NCI-H1092 (cell line): ENCODE results near the gene DLL1.
A peak's percentile ranks its signal among the peaks of the same experiment; 100 is the strongest.
"Not testable (repeated sequence)": the region's sequence is repeated elsewhere in the genome, so short reads cannot be mapped to it uniquely, and the experiment has no call there.

ENCODE experiments used
- DNase-seq: peaks from one replicate; lab custom pipeline; 2025; lab: John Stamatoyannopoulos, UW

Gene DLL1

GRCh38 chr6:170267688-170268087, 23.2 kb downstream of the DLL1 start:
- DNase-seq: no peak

- DNase-seq: no peak
Measured at GRCh38 chr6:170266061-170266825, 24.6 kb downstream of the DLL1 start.

GRCh38 chr6:170265655-170266054, 25.2 kb downstream of the DLL1 start:
- DNase-seq: peak; percentile 22

- not testable (repeated sequence) for DNase-seq
Measured at GRCh38 chr6:170264644-170265043, 26.2 kb downstream of the DLL1 start.

GRCh38 chr6:170264086-170264485, 26.8 kb downstream of the DLL1 start:
- DNase-seq: no peak

GRCh38 chr6:170263410-170263809, 27.5 kb downstream of the DLL1 start:
- no peak for DNase-seq

GRCh38 chr6:170262489-170263088, 28.3 kb downstream of the DLL1 start:
- no peak for DNase-seq

GRCh38 chr6:170261643-170262488, 29.0 kb downstream of the DLL1 start:
- no peak for DNase-seq

GRCh38 chr6:170260686-170261085, 30.2 kb downstream of the DLL1 start:
- no peak for DNase-seq

GRCh38 chr6:170259278-170259677, 31.6 kb downstream of the DLL1 start:
- no peak for DNase-seq

- DNase-seq: no peak
Measured at GRCh38 chr6:170258407-170258806, 32.5 kb downstream of the DLL1 start.

GRCh38 chr6:170257376-170257775, 33.5 kb downstream of the DLL1 start:
- DNase-seq: no peak

GRCh38 chr6:170256641-170257040, 34.2 kb downstream of the DLL1 start:
- DNase-seq: no peak

- DNase-seq: no peak
Measured at GRCh38 chr6:170255426-170256125, 35.3 kb downstream of the DLL1 start.

GRCh38 chr6:170254315-170255213, 36.3 kb downstream of the DLL1 start:
- no peak for DNase-seq

GRCh38 chr6:170253910-170254269, 37.0 kb downstream of the DLL1 start:
- no peak for DNase-seq

GRCh38 chr6:170253226-170253909, 37.5 kb downstream of the DLL1 start:
- peak; percentile 79 for DNase-seq

GRCh38 chr6:170251776-170252571, 38.9 kb downstream of the DLL1 start:
- no peak for DNase-seq

- DNase-seq: no peak
Measured at GRCh38 chr6:170250981-170251775, 39.7 kb downstream of the DLL1 start.
